ENCODE data around the gene PGLYRP4.
"Not testable (repeated sequence)": the region's sequence is repeated elsewhere in the genome, so short reads cannot be mapped to it uniquely, and the experiment has no call there.

Gene PGLYRP4

GRCh38 chr1:153333902-153334301 is 14.7 kb downstream of the PGLYRP4 start:
- TF ChIP-seq CTCF (IDR thresholded peaks at IDR 0.05; ENCODE audit: low read depth, low read length) = no peak

GRCh38 chr1:153324912-153325311 is 23.7 kb downstream of the PGLYRP4 start:
- no peak for TF ChIP-seq CTCF (IDR thresholded peaks at IDR 0.05; ENCODE audit: low read depth, low read length)
- no peak for DNase-seq (ENCODE audit: extremely low read depth, low read depth)

More at GRCh38 chr1:153333902-153334301, 14.7 kb downstream of the PGLYRP4 start:
- no peak for DNase-seq (ENCODE audit: extremely low read depth, low read depth)

GRCh38 chr1:153322568-153322967 is 26.1 kb downstream of the PGLYRP4 start:
- no peak for DNase-seq (ENCODE audit: extremely low read depth, low read depth)
- TF ChIP-seq CTCF (IDR thresholded peaks at IDR 0.05; ENCODE audit: low read depth, low read length) = no peak

GRCh38 chr1:153318145-153318544 is 30.5 kb downstream of the PGLYRP4 start:
- not testable (repeated sequence) for DNase-seq (ENCODE audit: extremely low read depth, low read depth)

GRCh38 chr1:153316013-153316412 is 32.6 kb downstream of the PGLYRP4 start:
- not testable (repeated sequence) for DNase-seq (ENCODE audit: extremely low read depth, low read depth)

GRCh38 chr1:153314388-153314787 is 34.3 kb downstream of the PGLYRP4 start:
- not testable (repeated sequence) for DNase-seq (ENCODE audit: extremely low read depth, low read depth)

- no peak for TF ChIP-seq CTCF (IDR thresholded peaks at IDR 0.05; ENCODE audit: low read depth, low read length)
- DNase-seq (ENCODE audit: extremely low read depth, low read depth) = no peak
These were observed 35.4 kb downstream of the PGLYRP4 start for GRCh38 chr1:153313288-153313687.

GRCh38 chr1:153312570-153313186 is 36.0 kb downstream of the PGLYRP4 start, which contains the start of gene PGLYRP3:
Gene PGLYRP3 (minus strand): TSS chr1:153312952. CDS start chr1:153310665, 2,287 bp downstream.
- TF ChIP-seq CTCF (IDR thresholded peaks at IDR 0.05; ENCODE audit: low read depth, low read length) = no peak
- no peak for DNase-seq (ENCODE audit: extremely low read depth, low read depth)

- no peak for TF ChIP-seq CTCF (IDR thresholded peaks at IDR 0.05; ENCODE audit: low read depth, low read length)
- no peak for DNase-seq (ENCODE audit: extremely low read depth, low read depth)
These were observed 38.1 kb downstream of the PGLYRP4 start for GRCh38 chr1:153310526-153310925.

All from AG09319 (cell line).